HuH-7.5 (cell line): Measurements from ENCODE around the gene RAB37.

ENCODE experiments used
- DNase-seq: peaks from one replicate; pipeline ENCODE4 v3.0.0; 2011; ENCODE audit warnings: low spot score

RAB37 gene

GRCh38 chr17:74736513-74737298 lies at the start of gene RAB37:
TSS of gene RAB37 (plus strand) at chr17:74737256. CDS start at chr17:74737273, 17 bp downstream.
- peak; percentile 87 for DNase-seq

- no peak for DNase-seq
These were observed 49.2 kb upstream of the RAB37 start for GRCh38 chr17:74687886-74688285.

GRCh38 chr17:74690409-74690825 lies 46.6 kb upstream of the RAB37 start:
- DNase-seq = no peak

- no peak for DNase-seq
These were observed 45.9 kb upstream of the RAB37 start for GRCh38 chr17:74691151-74691550.

- DNase-seq = no peak
These were observed 43.0 kb upstream of the RAB37 start for GRCh38 chr17:74694081-74694480.

GRCh38 chr17:74695629-74696028 lies 41.4 kb upstream of the RAB37 start:
- DNase-seq = no peak

GRCh38 chr17:74697515-74697914 lies 39.5 kb upstream of the RAB37 start:
- DNase-seq = no peak

GRCh38 chr17:74698069-74698468 lies 39.0 kb upstream of the RAB37 start:
- no peak for DNase-seq

- no peak for DNase-seq
These were observed 37.8 kb upstream of the RAB37 start for GRCh38 chr17:74699236-74699635.

GRCh38 chr17:74702116-74702871 lies 34.8 kb upstream of the RAB37 start:
- DNase-seq = no peak

- no peak for DNase-seq
These were observed 33.7 kb upstream of the RAB37 start for GRCh38 chr17:74703311-74703710.

- no peak for DNase-seq
These were observed 32.5 kb upstream of the RAB37 start for GRCh38 chr17:74704544-74704943.

- no peak for DNase-seq
These were observed 25.8 kb upstream of the RAB37 start for GRCh38 chr17:74711058-74711824.

- DNase-seq = no peak
These were observed 24.8 kb upstream of the RAB37 start for GRCh38 chr17:74712301-74712700.

- DNase-seq = no peak
These were observed 24.3 kb upstream of the RAB37 start, which contains the start of gene CD300LF for GRCh38 chr17:74712756-74713155. TSS of gene CD300LF (minus strand) at chr17:74712923. CDS start at chr17:74712866, 57 bp downstream.

- DNase-seq = no peak
These were observed 23.8 kb upstream of the RAB37 start for GRCh38 chr17:74713171-74713755.

GRCh38 chr17:74715144-74715543 lies 21.9 kb upstream of the RAB37 start:
- DNase-seq = peak; percentile 30

GRCh38 chr17:74720506-74720905 lies 16.6 kb upstream of the RAB37 start:
- no peak for DNase-seq

- DNase-seq = no peak
These were observed 14.3 kb upstream of the RAB37 start for GRCh38 chr17:74722782-74723181.

- no peak for DNase-seq
These were observed 13.2 kb upstream of the RAB37 start for GRCh38 chr17:74723891-74724290.

GRCh38 chr17:74725111-74725510 lies 11.9 kb upstream of the RAB37 start:
- DNase-seq = no peak
